Left renal pelvis (tissue), 4 donors: ENCODE data around the gene PARD3B. TPM values are rescaled to one million over a fixed set of nuclear protein-coding genes. Genes with fewer than 3 reads are reported as not detected.

Source experiments
- DNase-seq, 4 donors: peaks; one replicate each; pipeline ENCODE4 v3.0.0-alpha.2; 2013; ENCODE audit warnings: low read depth in 4 of 4, low spot score in 3 of 4
- polyA plus RNA-seq, 4 donors: library from polyadenylated mRNA; unstranded; fragments of 120-200 nt; gene quantifications; one replicate each; pipeline ENCODE4 v1.2.1, GENCODE V29; 2013; ENCODE audit not compliant: insufficient read length in 4 of 4

Gene PARD3B
- polyA plus RNA-seq, 4 donors: 22.6 to 39.0 (median 35.4) TPM

GRCh38 chr2:205169464-205169863 is 624.2 kb downstream of the PARD3B start:
- no peak for DNase-seq

GRCh38 chr2:205170399-205170798 is 625.1 kb downstream of the PARD3B start:
- DNase-seq: no peak

- no peak for DNase-seq
Measured at GRCh38 chr2:205171261-205171940, 626.1 kb downstream of the PARD3B start.

GRCh38 chr2:205175831-205176230 is 630.6 kb downstream of the PARD3B start:
- no peak for DNase-seq

- DNase-seq: no peak
Measured at GRCh38 chr2:205176546-205176945, 631.3 kb downstream of the PARD3B start.

GRCh38 chr2:205177546-205177945 is 632.3 kb downstream of the PARD3B start:
- no peak for DNase-seq

- no peak for DNase-seq
Measured at GRCh38 chr2:205180730-205181129, 635.5 kb downstream of the PARD3B start.

- no peak for DNase-seq
Measured at GRCh38 chr2:205187731-205188130, 642.5 kb downstream of the PARD3B start.

GRCh38 chr2:205188239-205189138 is 643.2 kb downstream of the PARD3B start:
- no peak for DNase-seq

- DNase-seq: no peak
Measured at GRCh38 chr2:205189301-205189700, 644.0 kb downstream of the PARD3B start.

GRCh38 chr2:205190528-205190927 is 645.3 kb downstream of the PARD3B start:
- no peak for DNase-seq

- no peak for DNase-seq
Measured at GRCh38 chr2:205193125-205193835, 648.0 kb downstream of the PARD3B start.

GRCh38 chr2:205193836-205194228 is 648.6 kb downstream of the PARD3B start:
- no peak for DNase-seq

- no peak for DNase-seq
Measured at GRCh38 chr2:205197468-205198139, 652.3 kb downstream of the PARD3B start.

- no peak for DNase-seq
Measured at GRCh38 chr2:205198140-205198525, 652.9 kb downstream of the PARD3B start.

GRCh38 chr2:205199165-205199850 is 654.0 kb downstream of the PARD3B start:
- no peak for DNase-seq

GRCh38 chr2:205210494-205210893 is 665.2 kb downstream of the PARD3B start:
- DNase-seq: no peak

GRCh38 chr2:205212357-205212756 is 667.1 kb downstream of the PARD3B start:
- no peak for DNase-seq

GRCh38 chr2:205216092-205216491 is 670.8 kb downstream of the PARD3B start:
- DNase-seq: no peak

- DNase-seq: no peak
Measured at GRCh38 chr2:205216580-205216979, 671.3 kb downstream of the PARD3B start.
